ENCODE data around the gene PRKCA.

Gene PRKCA

DNA sequence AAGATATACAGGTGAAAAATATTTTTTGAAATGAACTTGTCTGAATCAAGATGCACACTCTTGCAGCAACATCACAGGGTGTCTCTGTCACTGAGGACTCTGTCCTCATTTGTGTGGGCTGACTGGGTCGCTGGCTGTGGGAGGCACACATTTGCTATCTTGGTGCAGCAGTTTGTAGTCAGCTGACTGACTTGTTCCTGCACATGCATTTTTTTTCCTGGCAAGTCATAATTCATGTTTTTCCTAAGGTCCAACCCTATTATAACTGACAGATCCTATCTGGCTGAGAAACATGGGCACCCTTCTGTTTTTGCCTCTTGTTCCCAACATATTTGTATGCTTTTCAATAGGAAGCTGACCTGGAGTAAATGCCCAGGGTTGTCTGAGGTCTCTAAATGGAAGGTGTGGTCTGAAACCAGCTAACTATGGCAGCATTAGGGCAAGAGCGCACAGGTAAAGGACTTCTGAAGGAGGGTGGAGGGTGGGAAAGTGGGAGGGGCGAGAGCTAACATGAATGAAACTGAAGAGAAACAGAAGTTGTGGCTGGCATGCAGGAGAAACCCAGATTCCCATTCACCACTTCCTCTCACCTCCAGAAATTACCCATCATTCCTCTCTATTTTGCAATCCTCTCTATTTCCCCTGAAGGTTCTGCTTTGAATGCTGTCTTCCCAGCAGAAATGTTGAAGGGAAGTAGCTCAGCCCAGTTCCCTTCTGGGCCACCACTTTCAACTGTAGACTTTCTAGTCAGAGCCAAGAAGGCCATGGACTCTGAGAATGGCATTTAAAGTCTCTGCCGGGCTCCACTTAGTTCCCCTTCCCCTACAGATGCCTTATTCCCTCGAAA, 166.1 kb downstream of the PRKCA start:
- Histone ChIP-seq H3K9ac (ENCODE audit: insufficient read length) (no peak overlapping the region), H3K27ac (no peak overlapping the region), H3K9me3 (ENCODE audit: low read depth, low read length) (no peaks in the 10 kb centered on the region), H3K4me3 (no peak overlapping the region), H3K36me3 (ENCODE audit: insufficient read depth, low read length) (no peaks in the 10 kb centered on the region)
- no peak for TF ChIP-seq EZH2 (IDR thresholded peaks at IDR 0.05)
- no peak for TF ChIP-seq POLR2AphosphoS5 (IDR thresholded peaks at IDR 0.05; ENCODE audit: borderline replicate concordance, low read depth, low read length)
- TF ChIP-seq FOXP2 (optimal IDR thresholded peaks at IDR 0.05; ENCODE audit: control extremely low read depth, extremely low read length, insufficient read depth), result no peak
- no peak for DNase-seq (ENCODE audit: low read depth, low spot score)

DNA sequence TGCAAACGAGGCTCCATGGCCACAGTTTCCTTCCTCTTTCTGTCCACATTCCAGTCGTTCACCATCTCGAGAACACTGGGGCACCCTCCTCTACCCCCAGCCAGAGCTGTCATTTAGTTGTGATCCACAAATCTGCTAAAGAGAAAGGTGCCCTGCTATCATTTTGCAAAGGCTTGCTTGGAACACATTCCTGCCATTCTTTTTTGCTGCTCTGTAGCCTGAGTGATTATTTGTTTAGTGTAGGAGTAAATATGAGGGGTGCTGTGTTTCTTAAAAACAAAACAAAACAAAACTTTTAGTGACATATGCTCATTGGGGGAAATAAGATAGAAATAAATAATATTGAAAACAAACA, 166.7 kb downstream of the PRKCA start:
- DNase-seq (ENCODE audit: low read depth, low spot score), result no peak
- Histone ChIP-seq H3K9ac (ENCODE audit: insufficient read length) (no peak overlapping the region), H3K4me3 (no peak overlapping the region), H3K36me3 (ENCODE audit: insufficient read depth, low read length) (no peaks in the 10 kb centered on the region), H3K9me3 (ENCODE audit: low read depth, low read length) (no peaks in the 10 kb centered on the region), H3K27ac (no peak overlapping the region)
- TF ChIP-seq FOXP2 (optimal IDR thresholded peaks at IDR 0.05; ENCODE audit: control extremely low read depth, extremely low read length, insufficient read depth), result no peak
- no peak for TF ChIP-seq POLR2AphosphoS5 (IDR thresholded peaks at IDR 0.05; ENCODE audit: borderline replicate concordance, low read depth, low read length)
- no peak for TF ChIP-seq EZH2 (IDR thresholded peaks at IDR 0.05)

DNA sequence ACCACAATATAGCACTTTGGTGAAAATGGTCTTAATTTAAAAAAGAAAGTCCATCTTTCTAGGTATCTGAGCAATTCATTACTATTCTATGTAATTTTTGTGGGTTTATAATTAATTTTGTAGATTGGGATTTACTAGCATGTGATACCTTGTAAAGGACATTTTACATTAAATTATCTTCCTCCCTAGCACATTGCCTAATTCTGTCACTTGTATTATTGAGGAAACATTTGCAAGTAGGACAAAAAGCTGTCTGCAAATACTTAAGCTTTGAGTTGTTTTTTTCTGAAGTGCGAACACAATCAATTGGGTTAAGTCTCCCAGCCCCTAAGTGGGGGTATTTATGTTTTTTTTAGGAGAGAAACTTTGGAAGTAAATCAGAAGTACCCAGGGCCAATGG, 167.0 kb downstream of the PRKCA start:
- Histone ChIP-seq H3K4me3 (no peak overlapping the region), H3K27ac (no peak overlapping the region), H3K9me3 (ENCODE audit: low read depth, low read length) (no peaks in the 10 kb centered on the region), H3K36me3 (ENCODE audit: insufficient read depth, low read length) (no peaks in the 10 kb centered on the region), H3K9ac (ENCODE audit: insufficient read length) (no peak overlapping the region)
- no peak for DNase-seq (ENCODE audit: low read depth, low spot score)
- TF ChIP-seq POLR2AphosphoS5 (IDR thresholded peaks at IDR 0.05; ENCODE audit: borderline replicate concordance, low read depth, low read length) (no peak), EZH2 (IDR thresholded peaks at IDR 0.05) (no peak), FOXP2 (optimal IDR thresholded peaks at IDR 0.05; ENCODE audit: control extremely low read depth, extremely low read length, insufficient read depth) (no peak)

DNA sequence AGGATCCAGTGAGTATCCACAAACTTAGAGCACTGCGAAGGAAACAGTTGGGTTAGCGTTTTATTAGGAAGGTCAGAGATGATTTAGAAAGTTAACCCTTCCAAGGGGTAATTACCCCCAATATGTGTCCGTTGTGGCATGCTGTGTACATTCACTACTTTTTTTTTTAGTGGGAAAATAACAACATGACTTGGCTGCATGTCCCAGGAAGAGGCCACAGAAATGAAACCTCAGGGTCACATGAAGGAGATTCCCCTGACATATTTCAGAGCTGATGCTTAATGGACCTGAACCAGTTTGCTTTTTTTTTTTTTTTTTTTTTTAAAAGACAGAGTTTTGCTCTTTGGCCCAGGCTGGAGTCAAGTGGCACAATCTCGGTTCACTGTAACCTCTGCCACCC, 167.5 kb downstream of the PRKCA start:
- no peak overlapping the region for H3K4me3 ChIP-seq
- H3K27ac ChIP-seq, result no peak overlapping the region

DNA sequence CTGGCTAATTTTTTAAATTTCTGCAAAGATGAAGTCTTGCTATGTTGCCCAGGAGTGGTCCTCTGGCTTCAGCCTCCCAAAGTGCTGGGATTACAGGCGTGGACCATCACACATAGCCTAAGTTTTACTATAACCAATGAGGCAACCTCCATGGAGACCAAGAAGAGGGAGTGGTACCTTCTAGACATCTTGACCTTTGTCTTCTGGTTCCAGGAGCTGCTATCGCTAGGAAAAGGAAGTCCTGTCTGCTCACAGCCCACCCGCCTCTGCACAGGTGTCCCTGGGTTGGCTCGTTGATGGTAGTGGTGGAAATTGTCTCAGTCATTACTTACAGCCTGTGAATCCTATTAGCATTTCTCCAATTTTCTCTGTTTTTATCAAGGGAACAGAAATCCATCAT, 169.7 kb downstream of the PRKCA start:
- no peak for DNase-seq (ENCODE audit: low read depth, low spot score)
- H3K9me3 ChIP-seq (ENCODE audit: low read depth, low read length), result no peaks in the 10 kb centered on the region
- H3K36me3 ChIP-seq (ENCODE audit: insufficient read depth, low read length), result no peaks in the 10 kb centered on the region
- no peak for TF ChIP-seq POLR2AphosphoS5 (IDR thresholded peaks at IDR 0.05; ENCODE audit: borderline replicate concordance, low read depth, low read length)
- no peak for TF ChIP-seq FOXP2 (optimal IDR thresholded peaks at IDR 0.05; ENCODE audit: control extremely low read depth, extremely low read length, insufficient read depth)
- TF ChIP-seq EZH2 (IDR thresholded peaks at IDR 0.05), result no peak
- H3K27ac ChIP-seq, result no peak overlapping the region
- H3K9ac ChIP-seq (ENCODE audit: insufficient read length), result no peak overlapping the region
- H3K4me3 ChIP-seq, result no peak overlapping the region

More for the DNA sequence above, 167.5 kb downstream of the PRKCA start:
- H3K9ac ChIP-seq (ENCODE audit: insufficient read length), result no peak overlapping the region
- TF ChIP-seq POLR2AphosphoS5 (IDR thresholded peaks at IDR 0.05; ENCODE audit: borderline replicate concordance, low read depth, low read length), result no peak
- no peak for TF ChIP-seq FOXP2 (optimal IDR thresholded peaks at IDR 0.05; ENCODE audit: control extremely low read depth, extremely low read length, insufficient read depth)
- TF ChIP-seq EZH2 (IDR thresholded peaks at IDR 0.05), result no peak
- no peaks in the 10 kb centered on the region for H3K9me3 ChIP-seq (ENCODE audit: low read depth, low read length)
- DNase-seq (ENCODE audit: low read depth, low spot score), result no peak
- H3K36me3 ChIP-seq (ENCODE audit: insufficient read depth, low read length), result no peaks in the 10 kb centered on the region

DNA sequence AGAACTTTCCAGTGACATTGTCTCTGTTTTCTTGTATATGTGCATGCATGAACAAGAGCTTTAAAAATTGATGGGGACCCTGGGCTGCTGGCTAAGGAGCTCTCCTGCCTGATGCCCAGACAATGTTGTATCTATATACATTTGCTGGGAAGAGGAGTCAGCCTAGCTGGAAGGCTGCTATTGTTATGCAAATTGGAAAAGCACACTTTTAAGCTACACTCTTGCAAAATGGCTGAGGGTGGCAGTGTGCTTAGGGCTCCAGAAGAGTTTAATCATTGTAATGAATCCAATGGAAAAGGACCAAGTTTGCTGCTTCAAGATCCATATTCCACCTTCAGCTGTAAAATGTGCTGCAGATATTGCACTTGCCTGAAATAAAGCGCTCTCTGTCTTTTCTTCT, 171.8 kb downstream of the PRKCA start:
- Histone ChIP-seq H3K9me3 (ENCODE audit: low read depth, low read length) (no peaks in the 10 kb centered on the region), H3K4me3 (no peak overlapping the region; the same call in 1 of the 2 replicates), H3K36me3 (ENCODE audit: insufficient read depth, low read length) (no peaks in the 10 kb centered on the region), H3K27ac (no peak overlapping the region), H3K9ac (ENCODE audit: insufficient read length) (no peak overlapping the region)
- TF ChIP-seq EZH2 (IDR thresholded peaks at IDR 0.05) (no peak), POLR2AphosphoS5 (IDR thresholded peaks at IDR 0.05; ENCODE audit: borderline replicate concordance, low read depth, low read length) (no peak), FOXP2 (optimal IDR thresholded peaks at IDR 0.05; ENCODE audit: control extremely low read depth, extremely low read length, insufficient read depth) (no peak)
- DNase-seq (ENCODE audit: low read depth, low spot score), result no peak

DNA sequence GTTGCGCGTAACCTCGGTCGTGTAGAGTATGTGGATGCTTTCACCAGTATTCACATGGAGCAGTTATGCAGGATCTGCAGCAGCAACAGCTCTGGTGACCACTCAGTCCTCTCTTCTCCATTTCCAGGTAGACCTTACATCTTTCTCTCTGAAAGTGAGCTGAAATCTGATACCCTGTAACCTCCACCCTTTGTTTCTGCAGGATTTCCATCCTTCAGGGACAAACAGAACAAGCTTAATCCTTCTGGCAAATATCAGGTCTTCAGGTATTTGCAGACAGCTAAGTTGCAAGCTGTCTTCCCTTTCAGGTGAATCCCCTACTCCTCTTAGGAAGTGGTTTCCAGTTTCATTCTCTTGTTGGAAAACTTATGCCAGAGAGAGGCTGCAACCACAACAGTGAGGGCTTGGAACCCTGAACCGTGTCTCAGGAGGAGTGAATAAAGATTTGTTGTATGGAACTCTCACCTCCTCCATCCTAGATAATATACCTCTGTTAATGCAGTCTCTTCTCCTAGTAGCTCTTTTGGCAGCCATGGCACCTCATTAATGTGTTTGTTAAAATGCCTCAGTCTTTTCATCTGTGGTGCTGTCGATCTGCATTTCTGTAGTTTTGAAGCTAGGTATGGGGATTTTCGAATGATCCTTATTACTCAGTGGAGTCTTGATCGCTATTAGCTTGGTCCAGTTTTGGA, 172.5 kb downstream of the PRKCA start:
- Histone ChIP-seq H3K9me3 (ENCODE audit: low read depth, low read length) (no peaks in the 10 kb centered on the region), H3K27ac (no peak overlapping the region), H3K36me3 (ENCODE audit: insufficient read depth, low read length) (no peaks in the 10 kb centered on the region), H3K9ac (ENCODE audit: insufficient read length) (no peak overlapping the region), H3K4me3 (no peak overlapping the region)
- DNase-seq (ENCODE audit: low read depth, low spot score), result no peak
- TF ChIP-seq FOXP2 (optimal IDR thresholded peaks at IDR 0.05; ENCODE audit: control extremely low read depth, extremely low read length, insufficient read depth) (no peak), POLR2AphosphoS5 (IDR thresholded peaks at IDR 0.05; ENCODE audit: borderline replicate concordance, low read depth, low read length) (no peak)

DNA sequence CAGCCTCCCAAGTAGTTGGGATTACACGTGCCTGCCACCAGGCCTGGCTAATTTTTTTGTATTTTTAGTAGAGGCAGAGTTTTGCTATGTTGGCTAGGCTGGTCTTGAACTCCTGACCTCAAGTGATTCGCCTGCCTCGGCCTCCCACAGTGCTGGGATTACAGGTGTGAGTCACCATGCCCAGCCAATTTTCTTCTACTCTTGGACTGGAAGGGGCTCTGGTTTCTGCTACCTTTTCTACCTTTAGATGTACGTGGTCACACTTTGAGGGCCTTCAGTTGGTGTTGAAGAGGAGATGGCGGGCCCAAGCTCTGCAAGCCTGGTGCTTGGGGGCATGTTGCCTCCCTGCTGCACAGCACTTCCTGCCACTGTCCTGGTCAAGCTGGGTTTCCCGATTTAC, 173.6 kb downstream of the PRKCA start:
- H3K9ac ChIP-seq (ENCODE audit: insufficient read length), result no peak overlapping the region
- DNase-seq (ENCODE audit: low read depth, low spot score), result no peak
- TF ChIP-seq EZH2 (IDR thresholded peaks at IDR 0.05) (no peak), FOXP2 (optimal IDR thresholded peaks at IDR 0.05; ENCODE audit: control extremely low read depth, extremely low read length, insufficient read depth) (no peak), POLR2AphosphoS5 (IDR thresholded peaks at IDR 0.05; ENCODE audit: borderline replicate concordance, low read depth, low read length) (no peak)
- no peak overlapping the region for H3K27ac ChIP-seq
- H3K36me3 ChIP-seq (ENCODE audit: insufficient read depth, low read length), result no peaks in the 10 kb centered on the region
- no peak overlapping the region for H3K4me3 ChIP-seq
- H3K9me3 ChIP-seq (ENCODE audit: low read depth, low read length), result no peaks in the 10 kb centered on the region

All from SK-N-MC (cell line).